Gastrocnemius medialis (tissue), 4 donors: Measurements from ENCODE around the gene MAPKAP1.

Source experiments
- POLR2A ChIP-seq, 2 donors: fragments of 450-650 bp; IDR thresholded peaks; one replicate each; pipeline ENCODE4 v1.6.1; 2017; ENCODE audit warnings: antibody characterized with exemption in 2 of 2, mild to moderate bottlenecking in 2 of 2, moderate library complexity in 2 of 2
- TF ChIP-seq, protein P1 (sequence below), 5 experiments: fragments of 450-650 bp in 3 of 5; fragments of 200-600 bp in 2 of 5; sonication (generic) in 2 of 5; IDR thresholded peaks in 4 of 5; conservative IDR thresholded peaks in 1 of 5; 1 replicate in 4 of 5; 2 replicates in 1 of 5; pipeline ENCODE4 v1.5.1; 2016 to 2019; ENCODE audit warnings: antibody characterized with exemption in 5 of 5, mild to moderate bottlenecking in 3 of 5, moderate library complexity in 3 of 5

- TF ChIP-seq, protein P1, sequence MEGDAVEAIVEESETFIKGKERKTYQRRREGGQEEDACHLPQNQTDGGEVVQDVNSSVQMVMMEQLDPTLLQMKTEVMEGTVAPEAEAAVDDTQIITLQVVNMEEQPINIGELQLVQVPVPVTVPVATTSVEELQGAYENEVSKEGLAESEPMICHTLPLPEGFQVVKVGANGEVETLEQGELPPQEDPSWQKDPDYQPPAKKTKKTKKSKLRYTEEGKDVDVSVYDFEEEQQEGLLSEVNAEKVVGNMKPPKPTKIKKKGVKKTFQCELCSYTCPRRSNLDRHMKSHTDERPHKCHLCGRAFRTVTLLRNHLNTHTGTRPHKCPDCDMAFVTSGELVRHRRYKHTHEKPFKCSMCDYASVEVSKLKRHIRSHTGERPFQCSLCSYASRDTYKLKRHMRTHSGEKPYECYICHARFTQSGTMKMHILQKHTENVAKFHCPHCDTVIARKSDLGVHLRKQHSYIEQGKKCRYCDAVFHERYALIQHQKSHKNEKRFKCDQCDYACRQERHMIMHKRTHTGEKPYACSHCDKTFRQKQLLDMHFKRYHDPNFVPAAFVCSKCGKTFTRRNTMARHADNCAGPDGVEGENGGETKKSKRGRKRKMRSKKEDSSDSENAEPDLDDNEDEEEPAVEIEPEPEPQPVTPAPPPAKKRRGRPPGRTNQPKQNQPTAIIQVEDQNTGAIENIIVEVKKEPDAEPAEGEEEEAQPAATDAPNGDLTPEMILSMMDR (IDR thresholded peaks at IDR 0.05 in 4 of 5, conservative IDR thresholded peaks at IDR 0.05 in 1 of 5): no peak
- TF ChIP-seq POLR2A (IDR thresholded peaks at IDR 0.05): no peak
Measured at GRCh38 chr9:125646621-125647100, 60.3 kb downstream of the MAPKAP1 start.
